Left ventricle myocardium inferior (tissue), 1 donor: ENCODE data around the gene PRDM16. TPM values are rescaled to one million over a fixed set of nuclear protein-coding genes. Genes with fewer than 3 reads are reported as not detected.

Experiments
- DNase-seq: peaks from one replicate; pipeline ENCODE4 v3.0.0-alpha.2; 2020
- H3K27ac ChIP-seq: fragments of 200-600 bp; replicated peaks from 2 replicates; pipeline ENCODE4 v1.8.0; 2021
- H3K27me3 ChIP-seq: fragments of 200-600 bp; 2 replicates; pipeline ENCODE4 v1.8.0; 2021; ENCODE audit warnings: low read depth
- H3K36me3 ChIP-seq: fragments of 200-600 bp; 2 replicates; pipeline ENCODE4 v1.8.0; 2021
- H3K4me1 ChIP-seq: fragments of 200-600 bp; 2 replicates; pipeline ENCODE4 v1.8.0; 2021
- H3K4me3 ChIP-seq: fragments of 200-600 bp; 2 replicates; pipeline ENCODE4 v1.8.0; 2021; ENCODE audit warnings: mild to moderate bottlenecking, moderate library complexity
- H3K9me3 ChIP-seq: fragments of 200-600 bp; replicated peaks from 2 replicates; pipeline ENCODE4 v1.8.0; 2021
- CTCF ChIP-seq: fragments of 200-600 bp; IDR thresholded peaks from 2 replicates; pipeline ENCODE4 v1.8.0; 2021; ENCODE audit warnings: antibody characterized with exemption, mild to moderate bottlenecking, borderline replicate concordance
- intact Hi-C: fragments of 100-400 bp; cut with micrococcal nuclease; formaldehyde crosslinking; loops from one replicate; pipeline ENCODE4 v1.11.0; 2022
- total RNA-seq: library from RNA; stranded (reverse); fragmentation: NEBNext Ultra II Directional; extraction: Animal tissue kit (Norgen Biotek cat#: 25700); gene quantifications from one replicate; pipeline ENCODE4 v1.2.1, GENCODE V29; 2021
- donor health status: DM: no; HTN: yes; CAD: no; lungs with severe emphysema.

The PRDM16 gene
- total RNA-seq, 1 donor from 2014 or later, result 16.6 TPM

GRCh38 chr1:3399732-3400131 lies 330.7 kb downstream of the PRDM16 start:
- intact Hi-C loops, result no loop called here
- Histone ChIP-seq H3K27ac (no peak overlapping the region), H3K9me3 (no peaks in the 10 kb centered on the region), H3K4me1 (peaks cover 18% of the 10 kb centered on the region), H3K4me3 (no peak overlapping the region), H3K27me3 (peaks cover 23% of the 10 kb centered on the region), H3K36me3 (peaks cover 4% of the 10 kb centered on the region)
- no peak for TF ChIP-seq CTCF
- no peak for DNase-seq

GRCh38 chr1:3401585-3402257 lies 332.7 kb downstream of the PRDM16 start:
- Histone ChIP-seq H3K9me3 (no peaks in the 10 kb centered on the region), H3K36me3 (peaks cover 12% of the 10 kb centered on the region), H3K27ac (no peak overlapping the region), H3K4me3 (no peak overlapping the region), H3K4me1 (peaks cover 16% of the 10 kb centered on the region), H3K27me3 (peaks cover 4% of the 10 kb centered on the region)
- intact Hi-C loops, result no loop called here
- no peak for DNase-seq
- no peak for TF ChIP-seq CTCF

- Histone ChIP-seq H3K9me3 (no peaks in the 10 kb centered on the region), H3K4me3 (no peak overlapping the region), H3K4me1 (peaks cover 16% of the 10 kb centered on the region), H3K27ac (peak overlapping the region; percentile 16), H3K27me3 (peaks cover 6% of the 10 kb centered on the region), H3K36me3 (peaks cover 12% of the 10 kb centered on the region)
- TF ChIP-seq CTCF, result no peak
- intact Hi-C loops, result no loop called here
- no peak for DNase-seq
Observed at GRCh38 chr1:3402258-3403010, 333.4 kb downstream of the PRDM16 start.

GRCh38 chr1:3403011-3403345 lies 334.0 kb downstream of the PRDM16 start:
- no peaks in the 10 kb centered on the region for H3K9me3 ChIP-seq
- H3K36me3 ChIP-seq, result peaks cover 12% of the 10 kb centered on the region
- H3K27ac ChIP-seq, result no peak overlapping the region
- H3K4me1 ChIP-seq, result peaks cover 16% of the 10 kb centered on the region
- peaks cover 6% of the 10 kb centered on the region for H3K27me3 ChIP-seq
- no peak for TF ChIP-seq CTCF
- intact Hi-C loops, result no loop called here
- no peak for DNase-seq
- no peak overlapping the region for H3K4me3 ChIP-seq

GRCh38 chr1:3403388-3404231 lies 334.6 kb downstream of the PRDM16 start:
- H3K36me3 ChIP-seq, result peaks cover 12% of the 10 kb centered on the region
- peak; percentile 28 for TF ChIP-seq CTCF
- H3K9me3 ChIP-seq, result no peaks in the 10 kb centered on the region
- DNase-seq, result no peak
- H3K27ac ChIP-seq, result no peak overlapping the region
- H3K27me3 ChIP-seq, result peaks cover 6% of the 10 kb centered on the region
- intact Hi-C loops, result no loop called here
- H3K4me1 ChIP-seq, result peaks cover 16% of the 10 kb centered on the region
- no peak overlapping the region for H3K4me3 ChIP-seq
